Adrenal gland (tissue), 5 donors: ENCODE results near the gene RAB40C.

ENCODE experiments used
- CTCF ChIP-seq, 6 experiments: fragments of 450-650 bp in 4 of 6; fragments of 200-600 bp in 2 of 6; sonication (generic) in 1 of 6; IDR thresholded peaks; 1 replicate in 5 of 6; 2 replicates in 1 of 6; pipeline versions ENCODE4 v1.5.1 to v1.8.0; 2016 to 2021; ENCODE audit warnings: antibody characterized with exemption in 6 of 6, mild to moderate bottlenecking in 2 of 6, moderate library complexity in 1 of 6
- POLR2A ChIP-seq, 2 donors: fragments of 450-650 bp; IDR thresholded peaks; one replicate each; pipeline ENCODE4 v1.6.1; 2017; ENCODE audit warnings: antibody characterized with exemption in 2 of 2, mild to moderate bottlenecking in 2 of 2, moderate library complexity in 1 of 2
- donor health status: DM: no; HTN: no; CAD: no.

DNA sequence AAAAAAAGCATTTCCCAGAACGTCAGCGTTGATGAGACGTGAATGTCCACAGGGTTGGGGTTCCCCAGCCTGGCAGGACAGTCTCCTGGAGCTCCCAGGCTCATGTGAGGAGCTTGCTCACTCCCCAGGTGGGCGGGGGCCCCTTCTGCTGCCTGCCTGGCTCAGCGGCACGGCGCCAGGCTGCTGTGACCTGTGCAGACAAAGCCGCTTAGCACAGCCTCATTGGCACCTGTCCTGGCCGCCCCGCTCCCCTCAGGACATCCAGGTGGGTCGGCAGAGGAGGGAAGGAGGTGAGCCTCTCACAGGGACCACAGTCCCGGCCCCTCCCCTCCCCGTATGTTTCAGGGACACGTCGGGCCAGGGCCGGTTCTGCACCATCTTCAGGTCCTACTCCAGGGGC lies 28.0 kb downstream of the RAB40C start:
- no peak for TF ChIP-seq CTCF (IDR thresholded peaks at IDR 0.05)
- no peak for TF ChIP-seq POLR2A (IDR thresholded peaks at IDR 0.05)
